Measurements from ENCODE around the gene ATPAF1. TPM values are rescaled to one million over a fixed set of nuclear protein-coding genes. Genes with fewer than 3 reads are reported as not detected.

ATPAF1 gene
- total RNA-seq, 8 experiments from 2014 or later: 39.9 to 77.6 (median 50.8) TPM

DNA sequence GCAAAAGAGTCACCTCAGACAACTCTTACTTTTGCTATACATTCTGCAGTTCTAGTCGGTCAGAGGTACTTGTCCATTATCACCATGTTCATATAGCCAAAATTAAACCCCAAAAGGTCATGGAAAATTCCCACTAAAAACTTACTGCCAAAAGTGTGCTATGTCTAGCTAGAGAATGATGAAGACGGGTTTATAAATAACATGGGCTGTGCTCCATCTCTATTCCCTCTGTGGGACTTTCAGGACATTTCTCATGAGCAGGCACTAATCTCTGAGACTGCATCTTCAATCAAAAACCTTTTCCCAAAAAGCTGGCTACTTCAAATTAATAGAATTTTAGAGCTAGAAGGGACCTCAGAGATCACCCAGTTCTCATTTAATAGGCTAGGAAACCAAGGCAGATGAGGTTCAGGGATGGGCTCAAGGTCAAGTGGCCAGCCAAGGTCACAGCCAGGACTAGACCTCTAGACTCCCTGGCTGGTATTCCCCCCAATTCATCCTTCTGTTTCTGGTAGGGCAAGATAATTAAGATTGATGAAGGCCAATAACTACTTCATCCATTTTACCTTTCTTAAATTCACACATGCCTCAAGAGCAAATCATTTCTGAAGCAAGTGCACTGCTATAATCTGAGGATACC lies 30.6 kb downstream of the ATPAF1 start:
- 42 to 100% (median 50%) methylated on average over 1 to 2 of the region's 2 CpGs; no CpG with 5 or more reads in 3 of the 10 experiments for WGBS, 10 experiments
- in situ Hi-C loops (cut with MboI; ENCODE audit: low pct_unique_long_range_greater_than_20kb in 2 of 9, low sequenced_read_pairs in 9 of 9, unreplicated experiment in 9 of 9): no loop called here
- Histone ChIP-seq H3K4me1 (replicated peaks in 1 of 2) (no peaks in the 10 kb centered on the region), H3K4me3 (no peak overlapping the region), H3K27ac (no peak overlapping the region)
- ATAC-seq (replicated peaks in 6 of 8): no peak

DNA sequence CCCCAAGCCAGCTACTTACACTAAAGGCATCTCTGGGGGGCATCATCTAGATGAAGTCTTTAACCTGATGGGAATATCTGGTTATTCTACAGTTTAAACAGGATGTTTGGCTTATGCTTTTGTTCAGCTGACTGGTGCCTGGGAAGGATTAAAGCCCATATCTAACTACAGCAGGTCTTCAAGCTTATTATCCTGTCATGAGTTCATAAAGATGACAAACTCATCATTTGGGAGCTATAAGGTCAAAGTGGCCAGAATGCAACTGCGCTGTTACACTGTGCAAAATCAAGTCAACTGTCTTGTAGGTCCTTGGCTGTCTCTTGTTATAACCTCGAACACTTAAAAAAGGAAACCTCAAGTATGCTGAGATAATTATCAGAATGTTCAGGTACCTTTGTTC lies 33.0 kb downstream of the ATPAF1 start:
- no peak overlapping the region for H3K27ac ChIP-seq
- ATAC-seq (replicated peaks in 6 of 8): no peak
- 80 to 100% (median 95%) methylated on average over 1 to 2 of the region's 2 CpGs for WGBS, 10 experiments
- H3K4me1 ChIP-seq (replicated peaks in 1 of 2): no peaks in the 10 kb centered on the region
- no peak overlapping the region for H3K4me3 ChIP-seq
- in situ Hi-C loops (cut with MboI; ENCODE audit: low pct_unique_long_range_greater_than_20kb in 2 of 9, low sequenced_read_pairs in 9 of 9, unreplicated experiment in 9 of 9): no loop called here

DNA sequence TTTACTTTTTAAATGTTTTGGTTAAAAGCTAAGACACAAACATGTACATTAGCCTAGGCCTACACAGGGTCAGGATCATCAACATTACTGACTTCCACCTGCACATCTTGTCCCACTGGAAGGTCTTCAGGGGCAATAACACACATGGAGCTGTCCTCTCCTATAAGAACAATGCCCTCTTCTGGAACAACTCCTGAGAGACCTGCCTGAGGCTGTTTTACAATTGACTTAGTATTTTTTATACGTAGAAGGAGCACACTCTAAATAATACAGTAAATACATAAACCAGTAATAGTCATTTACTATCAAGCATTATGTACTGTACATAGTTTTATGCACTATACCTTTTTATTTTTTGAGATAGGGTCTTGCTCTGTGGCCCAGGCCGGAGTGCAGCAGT lies 37.4 kb downstream of the ATPAF1 start:
- no peak for ATAC-seq (replicated peaks in 6 of 8)
- 33 to 100% (median 83%) methylated on average over 1 to 2 of the region's 2 CpGs; no CpG with 5 or more reads in 1 of the 10 experiments for WGBS, 10 experiments
- Histone ChIP-seq H3K4me3 (no peak overlapping the region), H3K4me1 (replicated peaks in 1 of 2) (no peaks in the 10 kb centered on the region), H3K27ac (no peak overlapping the region)
- in situ Hi-C loops (cut with MboI; ENCODE audit: low pct_unique_long_range_greater_than_20kb in 2 of 9, low sequenced_read_pairs in 9 of 9, unreplicated experiment in 9 of 9): no loop called here

DNA sequence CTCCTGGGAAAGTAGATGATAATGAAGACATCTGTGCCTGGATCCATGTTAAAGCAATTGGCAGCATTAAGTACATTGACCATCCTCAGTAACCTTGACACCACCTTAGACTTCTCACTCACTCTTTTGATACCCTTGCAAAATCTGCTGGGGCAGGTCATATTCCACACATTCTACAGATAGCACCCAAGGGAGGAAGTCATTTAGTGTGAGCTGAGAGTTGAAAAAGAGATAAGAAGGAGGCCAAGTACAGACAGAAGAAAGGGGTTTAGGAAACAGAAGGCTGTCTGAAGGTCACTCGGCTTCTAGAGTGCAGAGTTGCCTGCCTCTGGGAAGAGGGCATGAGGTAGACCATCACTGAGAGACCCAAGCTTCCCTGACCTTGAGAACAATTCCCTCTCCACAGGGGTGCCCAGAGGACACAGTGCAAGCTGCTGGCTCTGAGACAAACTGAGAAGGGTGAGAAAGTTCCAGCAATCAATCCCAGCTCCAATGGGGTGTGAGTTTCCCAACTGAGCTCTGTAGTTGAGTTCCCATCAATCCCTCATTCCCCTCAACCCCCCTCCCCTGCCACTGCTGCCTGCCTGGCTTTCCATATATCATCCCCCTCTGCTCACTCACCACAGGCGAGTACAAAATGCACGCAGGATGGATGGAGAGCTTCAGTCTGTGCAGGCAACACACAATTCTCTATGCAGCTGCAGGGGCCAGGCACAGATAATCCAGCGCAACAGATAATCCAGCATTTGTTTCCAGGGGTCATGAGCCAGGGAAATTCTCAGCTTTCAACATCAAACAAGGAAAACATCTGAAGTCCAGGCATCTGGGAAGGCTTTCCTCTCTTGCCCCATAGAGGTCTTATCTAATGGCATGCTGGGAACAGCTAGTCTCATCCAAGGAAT lies 44.2 kb downstream of the ATPAF1 start:
- H3K27ac ChIP-seq: no peak overlapping the region
- 18 to 80% (median 60%) methylated on average over 1 to 4 of the region's 4 CpGs; no CpG with 5 or more reads in 3 of the 10 experiments for WGBS, 10 experiments
- no peak overlapping the region for H3K4me3 ChIP-seq
- in situ Hi-C loops (cut with MboI; ENCODE audit: low pct_unique_long_range_greater_than_20kb in 2 of 9, low sequenced_read_pairs in 9 of 9, unreplicated experiment in 9 of 9): no loop called here
- peak in 5 of 8 experiments; percentile 72 to 92 (median 88) for ATAC-seq (replicated peaks in 6 of 8)
- peaks cover 8 to 9% of the 10 kb centered on the region in 2 donors for H3K4me1 ChIP-seq (replicated peaks in 1 of 2)

DNA sequence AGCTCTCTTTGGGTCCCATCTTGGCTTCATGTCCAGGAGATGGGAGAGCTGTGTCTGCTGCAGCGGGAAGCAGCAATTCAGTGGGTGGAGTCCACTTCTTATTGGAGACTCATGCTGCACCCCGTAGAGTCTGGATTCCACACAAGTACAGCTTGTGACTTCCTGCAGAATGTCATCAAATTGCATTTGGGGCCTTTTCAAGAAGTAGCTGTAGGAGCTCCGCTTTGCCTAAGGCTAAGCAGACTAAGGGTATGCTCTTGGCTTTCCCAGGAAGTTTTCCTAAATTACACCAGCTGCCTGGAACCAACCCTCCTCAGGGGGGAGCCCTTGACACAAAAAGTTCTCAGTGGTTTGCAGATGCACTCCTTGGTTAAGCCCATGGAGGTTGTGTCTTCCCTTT lies 45.8 kb downstream of the ATPAF1 start:
- H3K4me3 ChIP-seq: no peak overlapping the region
- H3K27ac ChIP-seq: no peak overlapping the region
- H3K4me1 ChIP-seq (replicated peaks in 1 of 2): peaks cover 8 to 9% of the 10 kb centered on the region in 2 donors
- peak in 3 of 8 experiments; percentile 80 to 92 (median 90) for ATAC-seq (replicated peaks in 6 of 8)
- WGBS, 10 experiments: 0 to 100% (median 79%) methylated on average over 1 to 3 of the region's 3 CpGs; no CpG with 5 or more reads in 2 of the 10 experiments
- in situ Hi-C loops (cut with MboI; ENCODE audit: low pct_unique_long_range_greater_than_20kb in 2 of 9, low sequenced_read_pairs in 9 of 9, unreplicated experiment in 9 of 9): no loop called here

DNA sequence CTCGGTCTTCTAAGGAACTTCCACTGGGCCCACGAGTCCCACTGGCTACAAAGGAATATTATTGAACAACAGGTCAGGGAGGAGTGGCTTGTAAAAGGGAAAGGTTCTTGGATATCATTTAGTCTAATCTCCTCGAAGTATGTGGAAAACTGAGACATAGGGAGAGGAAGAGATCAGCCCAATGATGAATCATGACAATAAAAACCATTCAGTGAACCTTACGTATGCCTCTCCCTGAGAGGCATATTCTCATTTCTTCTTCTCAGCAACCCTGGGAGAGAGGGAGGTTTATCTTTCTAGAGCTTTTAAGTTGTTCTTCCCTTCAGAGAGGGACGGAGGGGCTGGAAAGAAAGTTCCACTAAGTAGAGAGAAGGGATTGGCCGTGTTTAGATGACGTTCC lies 46.2 kb downstream of the ATPAF1 start:
- Histone ChIP-seq H3K4me1 (replicated peaks in 1 of 2) (peaks cover 8 to 11% of the 10 kb centered on the region in 2 donors), H3K4me3 (no peak overlapping the region), H3K27ac (no peak overlapping the region)
- in situ Hi-C loops (cut with MboI; ENCODE audit: low pct_unique_long_range_greater_than_20kb in 2 of 9, low sequenced_read_pairs in 9 of 9, unreplicated experiment in 9 of 9): no loop called here
- 1 to 90% (median 70%) methylated on average over 2 to 7 of the region's 7 CpGs; no CpG with 5 or more reads in 2 of the 10 experiments for WGBS, 10 experiments
- peak in 2 of 8 experiments; percentile 74 for ATAC-seq (replicated peaks in 6 of 8)

DNA sequence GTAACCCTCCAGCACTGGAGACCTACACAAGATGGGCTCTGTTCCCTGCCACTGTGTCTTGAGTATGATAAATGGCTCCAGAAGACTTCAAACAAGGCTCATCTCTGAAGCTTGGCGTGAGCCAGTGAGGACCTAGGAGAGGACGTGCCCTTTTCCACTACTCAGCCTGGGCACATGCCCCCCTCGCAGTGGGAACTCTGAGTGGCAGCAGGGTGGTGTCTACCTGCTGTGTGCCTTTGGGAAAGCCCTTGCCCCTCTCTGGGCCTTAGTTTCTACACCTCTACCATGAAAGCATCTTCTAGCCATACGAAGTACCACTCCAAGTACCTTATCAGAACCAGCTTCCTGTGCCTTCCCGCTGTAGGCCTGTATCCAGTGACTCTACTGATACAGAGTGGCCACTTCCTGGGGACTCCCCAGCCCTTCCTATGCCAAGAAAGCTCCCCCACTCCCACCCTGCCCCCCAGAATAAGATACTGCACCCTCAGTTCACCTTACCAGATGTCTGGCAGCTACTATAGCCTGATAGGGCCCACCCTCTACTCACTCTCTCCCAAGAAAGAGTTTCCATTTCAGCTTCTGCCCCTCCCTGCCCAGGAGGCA lies 48.4 kb downstream of the ATPAF1 start:
- WGBS, 10 experiments: 60 to 96% (median 81%) methylated on average over 1 to 5 of the region's 5 CpGs; no CpG with 5 or more reads in 5 of the 10 experiments
- Histone ChIP-seq H3K27ac (no peak overlapping the region), H3K4me1 (replicated peaks in 1 of 2) (peaks cover 12 to 17% of the 10 kb centered on the region in 2 donors), H3K4me3 (no peak overlapping the region)
- in situ Hi-C loops (cut with MboI; ENCODE audit: low pct_unique_long_range_greater_than_20kb in 2 of 9, low sequenced_read_pairs in 9 of 9, unreplicated experiment in 9 of 9): no loop called here
- ATAC-seq (replicated peaks in 6 of 8): no peak

DNA sequence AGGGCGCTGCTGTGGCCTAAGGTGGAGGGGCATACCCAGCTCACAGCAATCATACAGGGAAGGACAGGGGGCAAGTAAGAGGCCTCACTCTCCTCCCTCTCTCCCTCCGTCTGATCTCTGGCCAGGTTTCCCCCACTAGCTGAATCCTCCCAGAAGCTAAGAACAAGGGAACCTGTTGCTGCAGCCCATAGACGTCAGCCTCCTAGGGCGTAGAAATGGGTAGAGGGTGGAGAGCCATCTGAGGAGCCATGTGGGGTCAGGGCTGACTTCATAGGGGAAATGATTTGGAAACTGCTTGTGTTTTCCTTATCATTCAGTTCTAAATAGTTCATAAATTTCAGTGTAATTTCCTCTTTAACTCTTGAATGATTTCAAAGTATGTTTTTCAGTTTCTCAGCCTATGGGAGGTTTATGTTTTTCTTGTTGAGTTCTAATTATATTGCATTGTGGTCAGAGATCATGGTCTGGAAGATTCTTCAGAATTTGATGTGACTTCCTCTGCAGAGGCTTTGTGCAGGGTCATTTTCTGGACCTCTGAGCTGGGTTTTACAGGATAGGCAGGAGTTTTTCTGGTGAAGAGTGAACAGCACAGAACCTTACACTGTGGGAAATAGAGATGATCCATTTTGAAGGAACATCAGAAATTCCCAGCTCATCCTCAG lies 49.3 kb downstream of the ATPAF1 start:
- no peak for ATAC-seq (replicated peaks in 6 of 8)
- in situ Hi-C loops (cut with MboI; ENCODE audit: low pct_unique_long_range_greater_than_20kb in 2 of 9, low sequenced_read_pairs in 9 of 9, unreplicated experiment in 9 of 9): no loop called here
- 56 to 100% (median 83%) methylated on average over 2 to 4 of the region's 4 CpGs; no CpG with 5 or more reads in 4 of the 10 experiments for WGBS, 10 experiments
- Histone ChIP-seq H3K4me3 (no peak overlapping the region), H3K4me1 (replicated peaks in 1 of 2) (peaks cover 6 to 13% of the 10 kb centered on the region in 2 donors), H3K27ac (no peak overlapping the region)

DNA sequence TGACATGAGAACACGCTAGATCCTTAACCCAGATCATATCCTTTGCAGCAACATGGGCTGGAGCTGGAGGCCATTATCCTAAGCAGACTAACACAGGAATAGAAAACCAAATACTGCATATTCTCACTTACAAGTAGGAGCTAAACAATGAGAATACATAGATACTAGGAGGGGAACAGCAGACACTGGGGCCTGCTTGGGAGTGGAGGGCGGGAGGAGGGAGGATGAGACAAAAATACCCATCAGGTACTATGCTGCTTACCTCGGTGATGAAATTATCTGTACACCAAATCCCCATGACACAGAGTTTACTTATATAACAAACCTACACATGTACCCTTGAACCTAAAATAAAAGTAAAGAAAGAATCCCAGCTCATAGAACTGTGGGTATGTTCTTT lies 50.3 kb downstream of the ATPAF1 start:
- H3K4me3 ChIP-seq: no peak overlapping the region
- H3K27ac ChIP-seq: no peak overlapping the region
- ATAC-seq (replicated peaks in 6 of 8): no peak
- peaks cover 10 to 19% of the 10 kb centered on the region in 2 donors for H3K4me1 ChIP-seq (replicated peaks in 1 of 2)
- 80 to 100% (median 86%) methylated on average over 1 of the region's 3 CpGs; no CpG with 5 or more reads in 5 of the 10 experiments for WGBS, 10 experiments
- in situ Hi-C loops (cut with MboI; ENCODE audit: low pct_unique_long_range_greater_than_20kb in 2 of 9, low sequenced_read_pairs in 9 of 9, unreplicated experiment in 9 of 9): no loop called here

DNA sequence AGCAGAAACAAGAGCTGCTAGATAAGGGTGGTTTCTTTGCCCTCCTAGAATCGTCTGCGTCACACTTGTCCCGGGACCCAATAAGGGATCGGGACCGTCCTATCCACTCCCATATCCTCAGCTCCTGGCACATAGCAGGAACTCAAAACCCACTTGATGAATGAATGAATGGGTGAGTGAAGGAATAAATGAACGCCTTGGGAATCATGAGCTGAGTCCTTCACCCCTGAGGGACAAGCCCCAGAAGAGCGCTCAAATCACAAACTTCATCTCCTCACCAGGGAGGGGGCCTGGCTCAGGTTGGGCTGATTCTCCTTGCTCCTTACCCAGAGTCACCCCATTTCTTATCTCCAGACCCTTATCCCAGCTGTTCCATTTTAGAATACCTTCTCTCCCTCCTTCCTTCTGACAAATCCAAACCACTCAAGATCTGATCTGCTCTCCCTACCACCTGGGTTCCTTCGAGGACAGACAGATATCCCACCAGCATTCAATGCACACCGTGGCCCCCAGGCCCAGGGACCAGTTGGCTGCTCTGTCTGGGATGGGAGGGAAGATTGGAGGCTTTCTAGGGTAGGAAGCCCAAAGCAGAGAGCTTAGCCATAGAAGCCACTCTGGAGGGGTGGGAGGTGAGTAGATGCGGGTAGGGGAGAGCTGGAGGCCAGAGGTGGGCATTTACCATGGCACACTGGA lies 50.9 kb downstream of the ATPAF1 start:
- peak overlapping the region in 4 of 5 donors; percentile 41 to 57 (median 47) for H3K4me3 ChIP-seq
- ATAC-seq (replicated peaks in 6 of 8): peak in 2 of 8 experiments; percentile 43 to 52
- no peak overlapping the region for H3K27ac ChIP-seq
- 15 to 90% (median 57%) methylated on average over 2 to 9 of the region's 10 CpGs; no CpG with 5 or more reads in 3 of the 10 experiments for WGBS, 10 experiments
- H3K4me1 ChIP-seq (replicated peaks in 1 of 2): peaks cover 10 to 19% of the 10 kb centered on the region in 2 donors
- in situ Hi-C loops (cut with MboI; ENCODE audit: low pct_unique_long_range_greater_than_20kb in 2 of 9, low sequenced_read_pairs in 9 of 9, unreplicated experiment in 9 of 9): no loop called here

DNA sequence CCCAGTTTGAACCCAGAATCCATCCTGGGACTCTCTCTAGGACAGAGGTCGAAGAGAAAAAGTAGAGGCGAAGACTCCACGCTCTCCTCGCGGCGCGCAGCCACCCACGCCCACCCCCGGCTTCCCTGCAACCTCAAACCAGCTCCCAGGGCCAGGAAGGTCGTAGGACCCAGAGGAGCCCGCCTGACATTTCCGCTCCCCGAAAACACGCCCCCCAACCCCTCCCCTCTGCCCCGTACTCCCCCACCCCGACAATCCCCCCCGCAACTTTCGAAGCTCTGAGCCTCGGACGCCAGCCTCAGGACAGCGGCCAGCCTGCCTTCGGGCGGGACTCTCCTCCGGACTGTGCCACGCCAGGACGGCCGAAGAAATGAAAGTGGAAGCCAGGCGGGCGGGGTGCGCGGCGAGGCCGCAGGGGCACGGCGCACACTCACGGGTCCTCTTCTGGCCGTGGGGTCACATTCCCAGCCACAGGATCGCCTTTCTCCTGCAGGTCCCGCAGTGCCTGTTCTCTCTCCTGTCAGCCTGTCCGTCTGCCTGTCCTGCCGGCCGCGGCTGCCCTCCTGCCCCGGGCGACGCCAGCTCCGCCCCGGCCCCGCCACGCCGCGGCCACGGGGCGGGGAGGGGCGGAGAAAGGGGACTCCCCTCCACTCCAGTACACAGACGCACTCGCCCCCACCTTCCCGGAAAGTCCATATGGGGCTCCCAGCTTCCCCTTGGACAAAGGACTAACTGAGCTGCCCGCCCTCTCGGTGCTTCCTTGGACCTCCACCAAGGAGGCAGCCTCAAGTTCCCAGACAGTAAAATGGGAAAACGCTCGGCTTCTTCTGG lies 51.7 kb downstream of the ATPAF1 start, which contains the start of gene MOB3C:
Gene MOB3C (minus strand): TSS at position 535 of the 831 bp plus-strand sequence. CDS start 3,490 bp downstream, outside the sequence.
- peak; percentile 71 to 85 (median 82) for ATAC-seq (replicated peaks in 6 of 8)
- 0 to 52% (median 21%) methylated on average over 1 to 8 of the region's 62 CpGs; no CpG with 5 or more reads in 4 of the 10 experiments for WGBS, 10 experiments
- peak within 1 kb of the TSS in 1 of 2 donors; percentile 3 for H3K27ac ChIP-seq
- H3K4me3 ChIP-seq: peak within 1 kb of the TSS; percentile 34 to 57 (median 43)
- peaks cover 10 to 19% of the 10 kb centered on the region in 2 donors for H3K4me1 ChIP-seq (replicated peaks in 1 of 2)
- in situ Hi-C loops (cut with MboI; ENCODE audit: low pct_unique_long_range_greater_than_20kb in 2 of 9, low sequenced_read_pairs in 9 of 9, unreplicated experiment in 9 of 9): no loop called here

All from motor neuron (in vitro differentiated cells).